GM18867 (cell line): ENCODE measurements around the gene PIH1D1.

Experiments
- ATAC-seq: cut with Tn5 transposase; IDR thresholded peaks from one replicate; pipeline ENCODE4 v1.9.1; 2021; ENCODE audit warnings: mild to moderate bottlenecking, moderate library complexity; ENCODE audit not compliant: unreplicated experiment

Gene PIH1D1

GRCh38 chr19:49436381-49437017 lies 15.1 kb downstream of the PIH1D1 start:
- no peak for ATAC-seq

- no peak for ATAC-seq
Observed at GRCh38 chr19:49435670-49436069, 15.9 kb downstream of the PIH1D1 start.

- no peak for ATAC-seq
Observed at GRCh38 chr19:49434907-49435583, 16.6 kb downstream of the PIH1D1 start.

GRCh38 chr19:49433240-49433901 lies 18.2 kb downstream of the PIH1D1 start:
- ATAC-seq: no peak

GRCh38 chr19:49432141-49433073 lies 19.2 kb downstream of the PIH1D1 start:
- no peak for ATAC-seq

DNA sequence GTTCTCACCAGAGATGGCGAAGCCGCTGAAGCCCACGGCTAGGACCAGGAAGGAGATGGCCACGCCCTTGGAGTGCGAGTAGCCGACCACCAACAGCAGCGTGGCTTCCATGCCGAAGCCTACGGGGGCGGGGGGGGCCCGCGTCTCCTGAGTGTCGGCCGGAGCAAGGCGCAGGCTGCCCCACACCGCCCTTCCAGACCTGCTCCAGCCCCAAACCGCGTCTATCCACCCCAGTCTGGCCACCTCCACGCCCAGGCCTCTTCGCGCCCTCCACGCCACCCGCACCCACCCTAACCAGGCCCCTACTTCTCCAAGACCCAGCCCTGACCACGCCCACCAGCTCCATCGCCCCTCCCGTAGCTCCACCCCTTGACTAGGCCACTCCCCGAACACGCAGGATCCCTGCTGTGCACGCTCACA lies 20.3 kb downstream of the PIH1D1 start:
- ATAC-seq: no peak

DNA sequence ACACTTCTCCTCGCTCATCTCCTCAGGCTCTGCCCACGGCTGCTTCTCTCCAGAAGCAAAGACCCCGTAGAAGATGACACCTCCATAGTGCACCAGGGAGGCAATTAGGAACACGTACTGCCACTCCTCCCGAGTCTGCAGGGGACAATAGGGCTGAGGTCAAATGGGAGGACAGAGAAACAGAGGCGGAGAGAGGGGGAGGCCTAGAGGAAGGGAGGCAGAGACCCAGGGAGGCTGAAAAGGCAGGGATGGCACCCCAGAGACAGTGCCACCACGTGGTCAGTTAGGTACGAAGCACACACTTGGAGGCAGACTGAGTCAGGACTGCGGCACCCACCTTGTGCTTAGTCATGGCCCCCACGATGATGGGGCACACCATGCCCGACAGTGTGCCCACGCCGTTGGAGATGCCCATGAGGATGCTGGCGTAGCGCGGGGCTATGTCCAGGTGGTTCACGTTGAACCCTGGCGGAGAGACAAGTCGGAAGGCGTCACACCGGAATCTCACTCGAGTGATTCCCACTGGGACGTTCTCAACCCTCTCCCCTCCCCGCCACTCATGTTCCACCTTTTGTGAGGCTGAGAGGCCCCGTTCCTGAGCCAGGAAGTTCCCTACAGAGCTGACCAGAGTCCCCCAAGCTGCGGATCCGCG lies 20.8 kb downstream of the PIH1D1 start:
- ATAC-seq: no peak

DNA sequence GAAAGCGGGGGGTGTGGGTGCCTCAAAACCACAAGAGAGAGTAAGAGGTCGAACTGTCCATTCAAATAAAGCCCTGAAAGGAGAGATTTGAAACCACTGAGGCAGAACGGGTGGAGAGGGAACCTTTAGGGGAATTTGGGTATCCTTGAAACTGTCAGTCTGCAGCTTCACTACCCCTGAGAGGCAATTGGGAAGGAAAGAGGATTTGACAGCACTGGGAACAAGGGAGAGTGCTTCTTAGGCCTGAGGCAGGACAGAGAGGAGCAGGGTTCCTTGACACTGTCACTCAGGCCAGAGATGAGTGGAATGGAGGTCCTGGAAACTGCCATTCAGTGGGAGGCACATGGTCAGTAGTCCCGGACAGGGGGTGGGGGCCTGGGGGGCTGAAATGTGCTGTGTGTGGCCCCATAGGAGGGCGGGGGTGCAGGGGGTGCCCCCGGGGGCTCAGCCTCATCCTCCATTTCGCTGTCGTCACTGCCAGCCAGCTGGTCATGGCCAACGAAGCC lies 21.4 kb downstream of the PIH1D1 start:
- no peak for ATAC-seq

DNA sequence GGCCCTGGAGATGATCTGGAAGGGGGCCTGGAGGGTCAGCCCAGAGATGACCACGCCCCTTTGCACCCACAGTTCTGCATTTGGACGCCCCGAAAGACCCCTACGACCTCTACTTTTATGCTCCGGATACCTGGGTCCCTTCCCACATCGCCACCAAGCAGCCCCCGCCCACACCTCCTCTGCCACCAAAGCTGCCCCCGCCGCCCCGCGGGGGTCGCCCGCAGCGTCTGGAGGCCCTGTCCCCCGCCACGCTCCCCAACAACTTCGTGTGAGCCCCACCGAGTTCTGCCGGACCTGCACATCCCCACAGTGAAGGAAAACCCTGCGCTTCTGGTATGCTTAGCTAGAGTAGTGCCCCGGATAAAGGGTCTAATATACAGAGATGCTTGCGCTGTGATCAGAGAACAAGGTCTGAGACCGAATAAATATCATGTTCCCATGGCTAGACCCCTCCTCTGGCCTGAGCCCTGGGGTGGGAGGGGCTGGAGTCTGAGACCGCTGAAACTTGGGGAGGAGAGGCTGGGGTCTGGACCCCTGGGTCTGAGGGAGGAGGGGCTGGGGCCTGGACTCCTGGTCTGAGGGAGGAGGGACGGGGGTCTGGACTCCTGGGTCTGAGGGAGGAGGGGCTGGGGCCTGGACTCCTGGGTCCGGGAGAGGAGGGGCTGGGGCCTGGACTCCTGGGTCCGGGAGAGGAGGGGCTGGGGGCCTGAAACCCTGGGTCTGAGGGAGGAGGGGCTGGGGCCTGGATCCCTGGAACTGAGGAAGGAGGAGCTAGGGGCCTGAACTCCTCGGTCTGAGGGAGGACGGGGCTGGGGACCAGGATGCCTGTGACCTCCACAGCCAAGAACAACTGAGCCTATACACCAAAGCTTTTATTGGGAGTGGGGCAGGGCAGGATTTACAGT lies 22.8 kb downstream of the PIH1D1 start:
- ATAC-seq: no peak

DNA sequence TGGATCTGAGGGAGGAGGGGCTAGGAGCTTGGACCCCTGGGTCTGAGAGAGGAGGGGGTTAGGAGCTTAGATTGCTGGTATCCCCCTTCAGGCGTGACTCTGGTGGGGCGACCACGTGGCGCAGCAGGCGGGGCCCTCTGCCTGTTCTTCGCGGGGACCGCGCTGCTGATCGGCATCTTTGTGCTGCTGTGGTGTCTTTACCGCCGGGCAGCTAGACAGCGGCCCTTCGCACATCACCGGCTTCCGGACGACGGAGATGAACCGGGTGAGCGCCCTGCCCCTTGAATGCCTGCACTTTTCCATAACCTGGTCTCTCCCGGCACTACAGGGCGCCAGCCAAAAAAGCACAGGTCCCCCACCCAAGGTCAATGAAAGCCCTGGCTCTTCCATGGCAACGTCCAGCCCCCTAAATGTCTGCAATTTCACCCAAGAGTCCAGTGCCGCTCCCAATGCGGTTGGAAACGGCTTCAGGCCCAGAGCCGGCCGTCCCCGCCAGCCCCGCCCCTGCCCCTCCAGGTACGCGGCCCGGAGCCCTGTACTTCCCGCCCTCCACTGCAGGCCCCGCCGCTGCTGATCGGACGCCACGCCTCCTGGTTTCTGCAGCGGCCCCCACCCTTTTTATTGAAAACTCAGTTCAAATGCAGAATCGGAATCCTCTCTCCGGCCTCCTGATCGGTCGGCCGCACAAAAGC lies 23.6 kb downstream of the PIH1D1 start:
- no peak for ATAC-seq

DNA sequence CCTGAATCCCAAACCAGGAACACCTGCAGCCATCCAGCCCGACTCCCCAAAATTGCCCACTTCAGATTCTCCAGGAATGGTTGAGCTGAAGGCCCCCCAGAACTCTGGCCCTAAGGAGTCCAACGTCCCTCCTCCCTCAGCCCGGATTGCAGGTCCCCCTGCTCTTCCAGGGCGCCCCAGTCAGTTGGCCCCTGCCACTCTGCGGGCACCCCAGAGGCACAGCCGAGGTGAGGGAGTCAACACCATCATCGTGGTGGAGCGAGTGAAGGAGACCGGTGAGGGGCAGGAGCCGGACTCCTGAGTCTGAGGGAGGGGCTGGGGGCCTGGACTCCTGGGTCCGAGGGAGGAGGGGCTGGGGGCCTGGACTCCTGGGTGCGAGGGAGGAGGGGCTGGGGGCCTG lies 24.3 kb downstream of the PIH1D1 start:
- ATAC-seq: no peak

DNA sequence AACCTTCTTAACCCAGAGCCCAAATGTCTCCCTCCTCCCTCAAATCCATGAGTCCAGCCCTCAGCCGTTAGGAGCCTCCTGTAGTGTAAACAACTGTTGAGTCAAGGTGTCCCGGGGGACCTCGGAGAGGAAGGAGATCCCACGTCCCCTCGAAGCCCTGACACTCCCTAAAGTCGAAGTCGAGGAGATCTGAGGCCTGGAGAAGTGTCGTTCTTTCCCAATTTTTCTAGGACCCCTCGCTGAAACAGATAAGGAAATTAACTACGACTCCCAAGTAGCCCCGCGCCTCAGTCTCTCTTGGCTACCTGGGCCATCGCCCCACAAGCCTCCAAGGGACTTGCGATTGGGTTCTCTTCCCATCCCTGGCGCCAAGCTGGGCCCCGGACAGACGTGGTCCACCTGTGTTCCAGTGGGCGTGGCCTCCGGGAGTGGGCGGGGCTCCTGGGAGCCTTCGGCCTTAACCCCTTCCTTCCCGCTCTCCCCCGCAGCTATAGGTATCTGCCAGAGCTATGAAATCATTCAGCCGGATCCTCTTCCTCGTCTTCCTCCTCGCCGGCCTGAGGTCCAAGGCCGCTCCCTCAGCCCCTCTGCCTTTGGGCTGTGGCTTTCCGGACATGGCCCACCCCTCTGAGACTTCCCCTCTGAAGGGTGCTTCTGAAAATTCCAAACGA lies 25.6 kb downstream of the PIH1D1 start:
- no peak for ATAC-seq

GRCh38 chr19:49425178-49425577 lies 26.4 kb downstream of the PIH1D1 start, which contains the start of gene GFY:
TSS of gene GFY (plus strand) at chr19:49425388. CDS start at chr19:49426431, 1,043 bp downstream.
- no peak for ATAC-seq

- no peak for ATAC-seq
Observed at GRCh38 chr19:49423985-49424303, 27.7 kb downstream of the PIH1D1 start.

DNA sequence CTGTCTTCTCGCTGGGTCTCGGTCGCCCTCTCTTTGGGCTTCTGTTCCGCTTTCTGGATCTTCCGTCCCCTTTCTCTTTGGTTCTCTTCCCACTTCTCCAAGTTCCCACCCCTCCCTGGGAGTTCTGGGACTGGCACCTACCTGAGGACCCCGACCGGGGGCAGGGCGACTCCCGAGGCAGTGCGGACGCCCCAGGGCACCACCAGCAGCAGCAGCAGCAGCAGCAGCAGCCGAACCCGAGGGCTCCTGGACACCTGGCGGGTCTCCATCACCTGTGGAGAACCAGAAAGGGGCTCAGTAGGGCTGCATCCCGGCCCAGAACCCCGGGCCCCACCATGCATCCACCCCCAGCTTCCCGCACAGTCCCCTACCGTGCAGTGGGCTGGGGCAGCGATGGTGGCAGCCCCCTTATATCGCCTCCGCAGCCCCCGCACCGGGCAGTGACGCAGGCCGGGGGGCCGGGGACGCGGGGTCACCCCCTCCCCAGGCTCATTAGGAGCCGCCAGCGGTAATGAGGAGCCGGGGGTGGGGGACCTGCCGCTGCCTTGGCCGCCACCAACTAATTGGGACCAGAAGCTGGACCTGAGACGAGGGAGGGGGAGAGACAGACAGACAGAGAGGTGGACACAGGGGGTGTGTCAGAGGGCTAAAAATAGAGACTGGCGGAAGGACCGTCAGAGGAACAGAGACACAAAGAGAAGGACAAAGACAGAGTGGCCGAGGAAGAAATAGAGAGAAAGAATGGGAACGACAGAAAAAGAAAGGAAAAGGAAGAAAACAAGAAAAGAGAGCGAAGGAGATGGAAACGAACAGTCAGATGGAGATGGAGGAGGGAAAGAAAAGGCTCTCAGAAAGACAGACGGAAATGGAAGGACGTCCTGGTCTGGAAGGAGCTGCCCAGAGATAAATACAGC lies 28.3 kb downstream of the PIH1D1 start, which contains the start of gene PTH2:
Gene PTH2, minus strand, starts transcription at position 371 of the 914 bp plus-strand sequence. Its CDS starts 102 bp downstream, at position 269.
- no peak for ATAC-seq

DNA sequence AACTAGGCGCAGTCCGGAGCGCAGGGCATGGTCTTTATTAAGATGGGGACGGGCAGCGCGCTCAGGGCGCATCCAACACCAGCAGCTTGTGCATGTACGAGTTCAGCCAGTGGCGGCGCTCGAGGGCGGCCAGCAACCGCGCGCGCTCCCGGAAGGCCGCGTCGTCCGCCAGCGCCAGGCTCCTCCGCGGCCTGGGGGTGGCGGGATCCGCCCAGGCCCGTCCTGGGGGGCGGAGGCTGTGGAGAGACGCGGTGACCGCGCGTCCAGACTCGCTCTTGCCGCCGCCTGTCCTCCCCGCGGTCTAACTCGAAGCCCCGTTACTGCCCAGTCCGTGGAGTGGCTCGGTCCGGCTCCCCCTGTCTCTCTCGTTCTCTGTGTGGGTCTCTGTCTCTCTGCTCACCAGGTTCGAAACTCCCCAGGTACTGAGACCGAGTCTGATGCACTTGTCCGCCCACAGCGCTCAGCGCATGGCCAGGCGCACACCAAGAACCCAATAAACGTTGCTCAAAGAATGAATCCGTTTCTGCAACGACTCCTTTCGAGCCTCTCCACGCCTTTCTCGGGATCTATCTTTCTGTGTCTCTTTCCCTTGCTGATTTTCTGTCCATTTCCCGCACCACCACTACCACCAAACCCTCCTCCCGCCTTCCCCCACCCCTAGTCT lies 29.1 kb downstream of the PIH1D1 start:
- ATAC-seq: no peak

GRCh38 chr19:49421878-49422202 lies 29.8 kb downstream of the PIH1D1 start:
- no peak for ATAC-seq
